GM12874 (cell line): ENCODE measurements around the gene LRRC43.

Experiments used
- CTCF ChIP-seq: IDR thresholded peaks from 2 replicates; pipeline ENCODE4 v1.5.1; 2011; ENCODE audit warnings: low read depth, mild to moderate bottlenecking, control low read depth, low read length, moderate library complexity; ENCODE audit not compliant: insufficient read depth

Gene LRRC43

GRCh38 chr12:122172262-122172939 lies 10.5 kb upstream of the LRRC43 start:
- no peak for TF ChIP-seq CTCF

- TF ChIP-seq CTCF: no peak
Measured at GRCh38 chr12:122174155-122174845, 8.6 kb upstream of the LRRC43 start, which contains the start of gene IL31. Gene IL31, minus strand, starts transcription at chr12:122174221. Its CDS starts 49 bp downstream, at chr12:122174172.

GRCh38 chr12:122183588-122183940 lies 641 bp downstream of the LRRC43 start:
- no peak for TF ChIP-seq CTCF

- no peak for TF ChIP-seq CTCF
Measured at GRCh38 chr12:122184517-122184916, 1.6 kb downstream of the LRRC43 start.

GRCh38 chr12:122185079-122185478 lies 2.2 kb downstream of the LRRC43 start:
- TF ChIP-seq CTCF: no peak

GRCh38 chr12:122185494-122186082 lies 2.7 kb downstream of the LRRC43 start:
- no peak for TF ChIP-seq CTCF

GRCh38 chr12:122187466-122187865 lies 4.5 kb downstream of the LRRC43 start:
- TF ChIP-seq CTCF: no peak
